WTC11 (cell line): ENCODE results near the gene LOC128125822.

Experiments used
- CREM ChIP-seq: sonication (generic); formaldehyde crosslinking; IDR thresholded peaks from 2 replicates; pipeline ENCODE4 v1.8.1; 2022; ENCODE audit warnings: mild to moderate bottlenecking, missing genetic modification reagents, moderate library complexity
- CTCF ChIP-seq: fragments of 200-600 bp; IDR thresholded peaks from 2 replicates; pipeline ENCODE4 v1.8.0; 2022; ENCODE audit warnings: antibody characterized with exemption
- ESRRA ChIP-seq: sonication (generic); formaldehyde crosslinking; IDR thresholded peaks from 2 replicates; pipeline ENCODE4 v1.8.1; 2022; ENCODE audit warnings: mild to moderate bottlenecking, missing genetic modification reagents, borderline replicate concordance
- FOXK1 ChIP-seq: sonication (generic); formaldehyde crosslinking; IDR thresholded peaks from 2 replicates; pipeline ENCODE4 v1.8.0; 2022; ENCODE audit warnings: mild to moderate bottlenecking, moderate library complexity, missing genetic modification reagents
- JUN ChIP-seq: sonication (generic); formaldehyde crosslinking; IDR thresholded peaks from 2 replicates; pipeline ENCODE4 v1.8.0; 2023; ENCODE audit warnings: mild to moderate bottlenecking, missing genetic modification reagents
- MAX ChIP-seq: sonication (generic); formaldehyde crosslinking; IDR thresholded peaks from 2 replicates; pipeline ENCODE4 v1.8.0; 2022; ENCODE audit warnings: mild to moderate bottlenecking, missing genetic modification reagents
- MLX ChIP-seq: sonication (generic); formaldehyde crosslinking; IDR thresholded peaks from 2 replicates; pipeline ENCODE4 v1.8.1; 2023; ENCODE audit warnings: mild to moderate bottlenecking, missing genetic modification reagents, moderate library complexity
- SMAD4 ChIP-seq: sonication (generic); formaldehyde crosslinking; IDR thresholded peaks from 2 replicates; pipeline ENCODE4 v1.8.0; 2022; ENCODE audit warnings: mild to moderate bottlenecking, missing genetic modification reagents
- SP1 ChIP-seq: sonication (generic); formaldehyde crosslinking; conservative IDR thresholded peaks from 2 replicates; pipeline ENCODE4 v1.8.1; 2022; ENCODE audit warnings: missing genetic modification reagents
- USF1 ChIP-seq: sonication (generic); formaldehyde crosslinking; IDR thresholded peaks from 2 replicates; pipeline ENCODE4 v1.8.0; 2022; ENCODE audit warnings: mild to moderate bottlenecking, missing genetic modification reagents
- ZNF317 ChIP-seq: sonication (generic); formaldehyde crosslinking; IDR thresholded peaks from 2 replicates; pipeline ENCODE4 v1.8.1; 2023; ENCODE audit warnings: low read depth, mild to moderate bottlenecking, moderate library complexity, missing genetic modification reagents, borderline replicate concordance

GRCh38 chr6:63561288-63561687 is 11.0 kb upstream of the LOC128125822 start:
- TF ChIP-seq CTCF (no peak), ESRRA (no peak), MLX (CRISPR knock-in tag) (no peak), JUN (CRISPR knock-in tag) (no peak), SMAD4 (CRISPR knock-in tag) (no peak), CREM (no peak), MAX (CRISPR knock-in tag) (no peak), FOXK1 (no peak), ZNF317 (no peak), USF1 (CRISPR knock-in tag) (no peak), SP1 (no peak)
